Calu3 (cell line): Measurements from ENCODE around the gene RIPOR3. TPM values are rescaled to one million over a fixed set of nuclear protein-coding genes. Genes with fewer than 3 reads are reported as not detected.

Source experiments
- BruUV-seq: library from RNA; stranded (reverse); fragments of 400-500 nt; replicated peaks from 2 replicates; lab custom pipeline; 2021; lab: Mats Ljungman, UMichigan
- CTCF ChIA-PET: fragments of 300-600 bp; sonication (Branson Sonifier 250); formaldehyde crosslinking; loops from one replicate; lab custom pipeline; 2022; ENCODE audit warnings: antibody characterized with exemption; lab: Charles Lee
- DNase-seq: peaks from one replicate; pipeline ENCODE4 v3.0.0; 2022
- H3K27ac Mint-ChIP-seq: one replicate; pipeline ENCODE4 v1.8.0; 2022; ENCODE audit warnings: mixed read lengths; ENCODE audit not compliant: unreplicated experiment
- H3K27me3 Mint-ChIP-seq: one replicate; pipeline ENCODE4 v1.8.0; 2022; ENCODE audit warnings: mixed read lengths; ENCODE audit not compliant: unreplicated experiment
- H3K36me3 Mint-ChIP-seq: one replicate; pipeline ENCODE4 v1.8.0; 2022; ENCODE audit warnings: mild to moderate bottlenecking, moderate library complexity, mixed read lengths; ENCODE audit not compliant: insufficient read depth, unreplicated experiment
- H3K4me1 Mint-ChIP-seq: one replicate; pipeline ENCODE4 v1.8.0; 2022; ENCODE audit warnings: mild to moderate bottlenecking, low read depth, mixed read lengths; ENCODE audit not compliant: unreplicated experiment
- H3K4me3 Mint-ChIP-seq: one replicate; pipeline ENCODE4 v1.8.0; 2022; ENCODE audit warnings: mild to moderate bottlenecking, low read depth, moderate library complexity, mixed read lengths; ENCODE audit not compliant: unreplicated experiment
- H3K9me3 Mint-ChIP-seq: one replicate; pipeline ENCODE4 v1.8.0; 2022; ENCODE audit warnings: low read depth, mixed read lengths; ENCODE audit not compliant: unreplicated experiment
- intact Hi-C: fragments of 100-400 bp; cut with micrococcal nuclease; formaldehyde crosslinking; loops from one replicate; pipeline ENCODE4 v1.10.0; 2022; ENCODE audit not compliant: unreplicated experiment
- total RNA-seq: library from RNA; stranded (reverse); gene quantifications from 2 replicates; pipeline ENCODE4 v1.2.3, GENCODE V29; 2022
- TF ChIP-seq, protein P1 (sequence below): fragments of 200-600 bp; IDR thresholded peaks from one replicate; pipeline ENCODE4 v1.8.0; 2022; ENCODE audit warnings: antibody characterized with exemption; ENCODE audit not compliant: unreplicated experiment

RIPOR3 gene
- total RNA-seq, 1 experiment from 2014 or later, result 4.0 TPM

DNA sequence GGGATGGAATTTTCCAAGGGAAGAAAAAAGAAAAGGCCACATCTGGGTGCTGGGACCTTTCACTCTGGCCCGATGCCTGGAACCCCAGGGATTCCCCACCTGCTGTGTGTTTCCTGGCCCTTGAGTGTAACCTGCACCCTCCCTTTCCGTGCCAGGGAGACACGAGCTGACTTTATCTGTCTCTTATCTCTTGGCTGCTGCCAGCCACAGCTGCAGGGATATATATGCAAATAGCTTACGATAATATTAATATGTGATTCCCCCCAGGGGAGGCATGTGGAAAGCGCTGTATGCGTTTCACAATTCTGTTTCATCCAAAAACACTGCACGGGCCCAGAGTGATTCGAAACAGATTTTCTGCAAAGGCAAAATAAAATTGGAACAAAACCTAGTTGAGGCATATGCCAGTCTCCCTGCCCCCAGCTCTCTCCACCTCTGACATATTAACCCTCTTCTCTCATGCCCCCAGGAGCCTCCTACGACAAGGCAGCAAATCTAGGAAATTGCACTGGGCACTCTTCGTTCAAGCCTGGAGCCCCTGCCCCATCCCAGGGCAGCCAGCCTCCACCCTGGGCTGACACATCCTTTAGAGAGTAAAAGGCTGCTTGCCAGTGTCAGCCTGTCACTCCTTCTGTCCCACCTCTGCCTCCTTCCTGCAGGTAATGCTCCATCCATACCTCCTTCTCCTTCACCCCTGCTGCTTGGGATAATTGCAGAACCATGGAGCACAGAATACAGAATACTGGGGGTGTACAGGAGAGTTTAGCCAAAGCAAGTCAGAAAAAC is 1.3 kb downstream of the RIPOR3 start:
- H3K9me3 Mint-ChIP-seq, result no peaks in the 10 kb centered on the region
- peak overlapping the region; percentile 10 for H3K4me3 Mint-ChIP-seq
- peak; percentile 64 for DNase-seq
- intact Hi-C loops, result no loop called here
- H3K4me1 Mint-ChIP-seq, result peaks cover 23% of the 10 kb centered on the region
- H3K36me3 Mint-ChIP-seq, result peaks cover 7% of the 10 kb centered on the region
- H3K27me3 Mint-ChIP-seq, result no peaks in the 10 kb centered on the region
- CTCF ChIA-PET, result interaction anchor here (0.5 to 2.3 kb wide), 9 partner anchors 10 to 1178 kb away, joined by 3 to 12 read pairs (median 4); no protein-coding TSS in a partner anchor
- peak overlapping the region; percentile 17 for H3K27ac Mint-ChIP-seq
- no TSS peak for BruUV-seq
- TF ChIP-seq, protein P1, sequence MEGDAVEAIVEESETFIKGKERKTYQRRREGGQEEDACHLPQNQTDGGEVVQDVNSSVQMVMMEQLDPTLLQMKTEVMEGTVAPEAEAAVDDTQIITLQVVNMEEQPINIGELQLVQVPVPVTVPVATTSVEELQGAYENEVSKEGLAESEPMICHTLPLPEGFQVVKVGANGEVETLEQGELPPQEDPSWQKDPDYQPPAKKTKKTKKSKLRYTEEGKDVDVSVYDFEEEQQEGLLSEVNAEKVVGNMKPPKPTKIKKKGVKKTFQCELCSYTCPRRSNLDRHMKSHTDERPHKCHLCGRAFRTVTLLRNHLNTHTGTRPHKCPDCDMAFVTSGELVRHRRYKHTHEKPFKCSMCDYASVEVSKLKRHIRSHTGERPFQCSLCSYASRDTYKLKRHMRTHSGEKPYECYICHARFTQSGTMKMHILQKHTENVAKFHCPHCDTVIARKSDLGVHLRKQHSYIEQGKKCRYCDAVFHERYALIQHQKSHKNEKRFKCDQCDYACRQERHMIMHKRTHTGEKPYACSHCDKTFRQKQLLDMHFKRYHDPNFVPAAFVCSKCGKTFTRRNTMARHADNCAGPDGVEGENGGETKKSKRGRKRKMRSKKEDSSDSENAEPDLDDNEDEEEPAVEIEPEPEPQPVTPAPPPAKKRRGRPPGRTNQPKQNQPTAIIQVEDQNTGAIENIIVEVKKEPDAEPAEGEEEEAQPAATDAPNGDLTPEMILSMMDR, result no peak

DNA sequence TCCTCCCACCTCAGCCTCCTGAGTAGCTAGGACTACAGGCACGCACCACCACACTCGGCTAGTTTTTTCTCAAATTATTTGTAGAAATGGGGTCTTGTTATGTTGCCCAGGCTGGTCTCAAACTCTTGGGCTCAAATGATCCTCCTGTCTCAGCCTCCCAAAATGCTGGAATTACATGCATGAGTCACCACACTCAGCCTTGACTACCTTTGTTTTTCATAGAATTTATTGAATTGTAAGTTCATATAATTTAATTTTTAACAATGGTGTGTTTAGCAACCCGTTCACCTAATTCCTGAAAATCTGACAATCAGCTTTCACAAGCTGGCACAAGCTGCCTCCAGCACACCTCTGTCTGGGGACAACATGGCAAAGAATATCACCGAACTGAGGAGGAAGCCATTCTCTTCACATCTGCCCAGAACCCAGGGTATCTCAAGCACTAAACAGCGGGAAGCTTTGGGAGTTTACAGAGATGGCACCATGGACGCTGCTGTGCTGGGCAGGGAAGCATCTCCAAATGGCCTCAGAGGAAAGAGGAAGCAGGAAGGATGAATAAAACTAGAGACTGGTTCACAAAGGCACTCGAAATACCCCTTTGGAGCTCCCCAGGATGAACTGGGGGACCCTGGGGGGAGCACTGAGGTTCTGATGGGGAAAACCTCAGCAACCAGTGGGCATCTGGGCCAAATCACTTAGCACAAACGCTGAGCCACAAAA is 2.9 kb downstream of the RIPOR3 start:
- no peaks in the 10 kb centered on the region for H3K27me3 Mint-ChIP-seq
- TF ChIP-seq, protein P1, result no peak
- no peak for DNase-seq
- no TSS peak for BruUV-seq
- peaks cover 23% of the 10 kb centered on the region for H3K4me1 Mint-ChIP-seq
- CTCF ChIA-PET, result interaction anchor here (0.5 to 2.3 kb wide), 2 partner anchors 26 to 89 kb away, joined by 4 to 12 read pairs; no protein-coding TSS in a partner anchor
- H3K9me3 Mint-ChIP-seq, result no peaks in the 10 kb centered on the region
- intact Hi-C loops, result no loop called here
- H3K4me3 Mint-ChIP-seq, result no peak overlapping the region
- H3K27ac Mint-ChIP-seq, result no peak overlapping the region
- H3K36me3 Mint-ChIP-seq, result peaks cover 7% of the 10 kb centered on the region

DNA sequence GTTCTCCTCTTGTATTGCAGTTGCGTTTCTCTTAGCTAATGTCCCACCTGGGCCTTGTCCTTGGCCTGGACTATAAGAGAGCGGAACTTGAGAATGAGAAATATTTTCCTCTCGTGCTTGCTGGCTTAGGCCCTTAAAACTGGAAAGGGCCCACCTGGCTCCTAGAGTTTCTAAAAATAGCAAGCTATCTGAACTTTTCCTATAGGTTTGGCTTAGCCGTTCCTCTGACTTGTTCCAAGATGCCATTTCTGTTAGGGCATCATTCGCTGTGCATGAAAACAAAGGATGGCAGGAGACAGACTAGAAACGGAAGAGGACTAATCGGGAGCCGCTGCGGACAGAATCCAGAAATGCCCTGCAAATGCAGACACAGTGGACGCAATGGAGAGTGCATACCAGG is 4.5 kb downstream of the RIPOR3 start:
- BruUV-seq, result no TSS peak
- no peak for DNase-seq
- H3K27me3 Mint-ChIP-seq, result no peaks in the 10 kb centered on the region
- no peak overlapping the region for H3K27ac Mint-ChIP-seq
- CTCF ChIA-PET, result interaction anchor here (0.7 to 0.9 kb wide), 3 partner anchors 39 to 771 kb away, joined by 3 to 5 read pairs (median 4); no protein-coding TSS in a partner anchor
- H3K4me3 Mint-ChIP-seq, result no peak overlapping the region
- H3K36me3 Mint-ChIP-seq, result peaks cover 7% of the 10 kb centered on the region
- H3K9me3 Mint-ChIP-seq, result no peaks in the 10 kb centered on the region
- TF ChIP-seq, protein P1, result no peak
- peaks cover 23% of the 10 kb centered on the region for H3K4me1 Mint-ChIP-seq
- intact Hi-C loops, result no loop called here

DNA sequence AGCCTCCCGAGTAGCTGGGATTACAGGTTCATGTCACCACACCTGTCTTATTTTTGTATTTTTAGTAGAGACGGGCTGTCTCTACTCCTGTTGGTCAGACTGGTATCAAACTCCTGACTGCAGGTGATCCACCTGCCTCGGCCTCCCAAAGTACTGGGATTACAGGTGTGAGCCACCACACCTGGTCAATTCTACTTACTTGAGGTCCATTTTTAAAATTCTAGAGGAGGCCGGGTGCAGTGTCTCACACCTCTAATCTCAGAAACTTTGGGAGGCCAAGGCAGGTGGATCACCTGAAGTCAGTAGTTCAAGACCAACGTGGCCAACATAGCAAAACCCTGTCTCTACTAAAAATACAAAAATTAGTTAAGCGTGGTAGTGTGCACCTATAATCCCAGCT is 7.8 kb downstream of the RIPOR3 start:
- no peak overlapping the region for H3K4me3 Mint-ChIP-seq
- no TSS peak for BruUV-seq
- DNase-seq, result no peak
- H3K27me3 Mint-ChIP-seq, result no peaks in the 10 kb centered on the region
- TF ChIP-seq, protein P1, result no peak
- H3K4me1 Mint-ChIP-seq, result peaks cover 19% of the 10 kb centered on the region
- intact Hi-C loops, result no loop called here
- H3K27ac Mint-ChIP-seq, result no peak overlapping the region
- peaks cover 19% of the 10 kb centered on the region for H3K36me3 Mint-ChIP-seq
- CTCF ChIA-PET, result interaction anchor here (0.7 to 1.0 kb wide), 2 partner anchors 21 to 67 kb away, joined by 3 to 4 read pairs; no protein-coding TSS in a partner anchor
- no peaks in the 10 kb centered on the region for H3K9me3 Mint-ChIP-seq
